A673 (cell line): ENCODE results near the gene FAAP100.

Experiments
- EZH2 ChIP-seq: fragments of 200-600 bp; sonication (generic); IDR thresholded peaks from 2 replicates; pipeline ENCODE4 v1.6.1; 2017; ENCODE audit warnings: borderline replicate concordance, low read depth, mild to moderate bottlenecking, mixed read lengths, antibody characterized with exemption, low read length; ENCODE audit not compliant: poor library complexity, severe bottlenecking
- TF ChIP-seq, protein P1 (sequence below): fragments of 300-800, 200-600 bp; sonication (generic); conservative IDR thresholded peaks from 2 replicates; pipeline ENCODE4 v1.5.1; 2017; ENCODE audit warnings: low read depth, mild to moderate bottlenecking, antibody characterized with exemption, low read length, moderate library complexity, mixed read lengths

DNA sequence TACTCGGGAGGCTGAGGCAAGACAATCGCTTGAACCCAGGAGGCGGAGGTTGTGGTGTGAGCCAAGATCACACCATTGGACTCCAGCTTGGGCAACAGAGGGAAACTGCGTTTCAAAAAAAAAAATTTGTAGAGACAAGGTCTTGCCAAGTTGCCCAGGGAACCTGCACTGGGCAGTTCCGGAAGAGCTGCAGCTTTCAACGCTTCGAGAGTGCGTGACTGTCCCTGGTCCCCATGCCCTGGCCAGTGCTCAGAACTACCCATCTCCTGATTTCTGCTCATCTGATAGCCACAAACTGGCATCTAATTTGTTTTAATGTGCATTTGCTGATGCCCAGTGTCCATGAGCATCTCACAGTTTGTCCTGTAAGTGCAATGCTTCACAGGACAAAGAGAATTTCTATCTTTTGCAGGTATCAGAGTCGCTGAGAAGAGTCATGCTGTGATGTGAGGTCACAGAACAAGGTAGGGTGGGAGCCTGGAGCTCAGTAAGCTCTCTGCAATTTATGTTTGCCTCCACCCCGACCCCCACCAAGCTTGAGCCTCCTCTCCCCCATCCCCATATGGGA lies 43.4 kb downstream of the FAAP100 start:
- TF ChIP-seq, protein P1, sequence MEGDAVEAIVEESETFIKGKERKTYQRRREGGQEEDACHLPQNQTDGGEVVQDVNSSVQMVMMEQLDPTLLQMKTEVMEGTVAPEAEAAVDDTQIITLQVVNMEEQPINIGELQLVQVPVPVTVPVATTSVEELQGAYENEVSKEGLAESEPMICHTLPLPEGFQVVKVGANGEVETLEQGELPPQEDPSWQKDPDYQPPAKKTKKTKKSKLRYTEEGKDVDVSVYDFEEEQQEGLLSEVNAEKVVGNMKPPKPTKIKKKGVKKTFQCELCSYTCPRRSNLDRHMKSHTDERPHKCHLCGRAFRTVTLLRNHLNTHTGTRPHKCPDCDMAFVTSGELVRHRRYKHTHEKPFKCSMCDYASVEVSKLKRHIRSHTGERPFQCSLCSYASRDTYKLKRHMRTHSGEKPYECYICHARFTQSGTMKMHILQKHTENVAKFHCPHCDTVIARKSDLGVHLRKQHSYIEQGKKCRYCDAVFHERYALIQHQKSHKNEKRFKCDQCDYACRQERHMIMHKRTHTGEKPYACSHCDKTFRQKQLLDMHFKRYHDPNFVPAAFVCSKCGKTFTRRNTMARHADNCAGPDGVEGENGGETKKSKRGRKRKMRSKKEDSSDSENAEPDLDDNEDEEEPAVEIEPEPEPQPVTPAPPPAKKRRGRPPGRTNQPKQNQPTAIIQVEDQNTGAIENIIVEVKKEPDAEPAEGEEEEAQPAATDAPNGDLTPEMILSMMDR: no peak
- no peak for TF ChIP-seq EZH2
